Kidney epithelial cell (primary cell): ENCODE measurements around the gene DLG2. TPM values are rescaled to one million over a fixed set of nuclear protein-coding genes. Genes with fewer than 3 reads are reported as not detected.

Source experiments
- DNase-seq: peaks from one replicate; pipeline ENCODE4 v3.0.0-alpha.2; 2010; ENCODE audit warnings: low read depth
- H3K27me3 ChIP-seq: 2 replicates; pipeline ENCODE4 v1.6.0; 2011; ENCODE audit warnings: low read length; ENCODE audit not compliant: control insufficient read depth, insufficient read depth
- H3K36me3 ChIP-seq: 2 replicates; pipeline ENCODE4 v1.5.1; 2011; ENCODE audit warnings: low read length; ENCODE audit not compliant: control insufficient read depth, insufficient read depth
- H3K4me3 ChIP-seq: 2 replicates; pipeline ENCODE4 v1.5.1; 2011; ENCODE audit warnings: low read depth, mild to moderate bottlenecking, control low read depth, low read length
- CTCF ChIP-seq: IDR thresholded peaks from 2 replicates; pipeline ENCODE4 v1.5.1; 2011; ENCODE audit warnings: mild to moderate bottlenecking, moderate library complexity, low read length, control low read depth, inconsistent platforms; ENCODE audit not compliant: insufficient read depth, poor library complexity, severe bottlenecking
- total RNA-seq: library from RNA; depleted of rRNA; stranded (reverse); fragments of >200 nt; gene quantifications from 2 replicates; pipeline ENCODE4 v1.2.3, GENCODE V29; 2015

DLG2 gene
- total RNA-seq, 1 donor from 2014 or later = 0.75 TPM

GRCh38 chr11:84497981-84498411 lies 1129.1 kb downstream of the DLG2 start:
- no peak for DNase-seq
- no peak for TF ChIP-seq CTCF
- Histone ChIP-seq H3K36me3 (no peaks in the 10 kb centered on the region), H3K4me3 (no peak overlapping the region), H3K27me3 (no peaks in the 10 kb centered on the region)

- no peaks in the 10 kb centered on the region for H3K27me3 ChIP-seq
- no peak for DNase-seq
- TF ChIP-seq CTCF = no peak
- no peak overlapping the region for H3K4me3 ChIP-seq
- H3K36me3 ChIP-seq = no peaks in the 10 kb centered on the region
Observed at GRCh38 chr11:84497181-84497580, 1130.0 kb downstream of the DLG2 start.

- no peak for TF ChIP-seq CTCF
- DNase-seq = no peak
- H3K4me3 ChIP-seq = no peak overlapping the region
- no peaks in the 10 kb centered on the region for H3K27me3 ChIP-seq
- no peaks in the 10 kb centered on the region for H3K36me3 ChIP-seq
Observed at GRCh38 chr11:84496122-84496521, 1131.0 kb downstream of the DLG2 start.

- Histone ChIP-seq H3K4me3 (no peak overlapping the region), H3K36me3 (no peaks in the 10 kb centered on the region), H3K27me3 (no peaks in the 10 kb centered on the region)
- no peak for DNase-seq
- TF ChIP-seq CTCF = no peak
Observed at GRCh38 chr11:84480131-84480530, 1147.0 kb downstream of the DLG2 start.

- Histone ChIP-seq H3K27me3 (no peaks in the 10 kb centered on the region), H3K36me3 (no peaks in the 10 kb centered on the region), H3K4me3 (no peak overlapping the region)
- TF ChIP-seq CTCF = no peak
- no peak for DNase-seq
Observed at GRCh38 chr11:84476581-84476980, 1150.6 kb downstream of the DLG2 start.

- Histone ChIP-seq H3K36me3 (no peaks in the 10 kb centered on the region), H3K4me3 (no peak overlapping the region), H3K27me3 (no peaks in the 10 kb centered on the region)
- no peak for DNase-seq
- no peak for TF ChIP-seq CTCF
Observed at GRCh38 chr11:84471501-84471900, 1155.6 kb downstream of the DLG2 start.
